NCI-H1436 treated with DMSO at 0.1 percent for 48 hours (cell line): ENCODE results near the gene ACTL6A.
A peak's percentile ranks its signal among the peaks of the same experiment; 100 is the strongest.

Experiments used
- DNase-seq: peaks from one replicate; lab custom pipeline; 2025; lab: John Stamatoyannopoulos, UW

Gene ACTL6A

DNA sequence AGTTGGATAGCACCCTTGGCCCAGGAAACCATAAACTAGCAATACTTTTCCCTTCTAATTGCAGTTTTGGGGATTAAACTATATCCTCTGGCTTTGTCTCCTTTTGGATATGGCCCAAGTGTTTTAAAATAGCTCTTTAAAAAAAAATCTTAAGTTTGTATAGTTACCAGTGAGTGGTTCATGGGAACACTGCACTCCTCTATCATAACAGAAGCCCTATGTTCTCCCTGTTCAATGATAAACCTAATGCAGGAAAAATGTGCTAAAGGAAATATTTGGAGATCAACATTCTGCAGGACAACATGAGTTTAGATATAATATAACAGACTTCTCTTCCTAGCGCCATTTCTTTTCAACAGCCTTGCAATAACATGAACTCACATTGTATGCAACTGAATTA, 28.6 kb downstream of the ACTL6A start:
- DNase-seq = no peak

DNA sequence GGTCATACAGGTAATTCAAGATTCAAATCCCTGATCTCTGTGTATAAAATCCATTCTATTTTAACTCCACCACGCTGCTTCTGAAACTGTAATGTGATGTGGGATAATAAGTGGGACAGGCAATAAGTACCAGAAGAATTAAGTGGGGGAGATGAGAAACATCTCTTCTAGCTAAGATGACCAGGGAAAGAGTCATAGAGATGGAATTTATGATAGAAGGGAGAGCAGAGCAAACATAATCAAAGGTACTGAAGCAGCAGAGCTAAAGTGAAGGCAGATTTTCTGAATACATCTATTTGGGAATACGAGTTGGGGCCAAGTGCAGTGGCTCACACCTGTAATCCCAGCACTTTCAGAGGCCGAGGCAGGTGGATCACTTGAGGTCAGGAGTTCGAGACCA, 36.8 kb downstream of the ACTL6A start:
- no peak for DNase-seq

DNA sequence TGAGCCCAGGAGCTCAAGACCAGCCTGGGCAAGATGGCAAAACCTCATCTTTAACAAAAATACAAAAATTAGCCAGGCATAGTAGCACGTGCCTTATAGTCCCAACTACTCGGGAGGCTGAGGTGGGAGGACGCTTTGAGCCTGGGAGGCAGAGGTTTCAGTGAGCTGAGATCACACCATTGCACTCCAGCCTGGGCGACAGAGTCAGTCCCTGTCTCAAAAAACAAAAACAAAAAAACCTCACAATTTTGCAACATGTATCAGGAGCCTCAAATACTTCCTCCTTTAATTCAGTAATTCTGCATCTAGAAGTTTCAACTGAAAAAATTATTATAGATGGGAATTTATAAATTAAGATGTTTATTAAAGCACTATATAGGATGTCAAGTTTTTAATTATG, 40.6 kb downstream of the ACTL6A start:
- no peak for DNase-seq

DNA sequence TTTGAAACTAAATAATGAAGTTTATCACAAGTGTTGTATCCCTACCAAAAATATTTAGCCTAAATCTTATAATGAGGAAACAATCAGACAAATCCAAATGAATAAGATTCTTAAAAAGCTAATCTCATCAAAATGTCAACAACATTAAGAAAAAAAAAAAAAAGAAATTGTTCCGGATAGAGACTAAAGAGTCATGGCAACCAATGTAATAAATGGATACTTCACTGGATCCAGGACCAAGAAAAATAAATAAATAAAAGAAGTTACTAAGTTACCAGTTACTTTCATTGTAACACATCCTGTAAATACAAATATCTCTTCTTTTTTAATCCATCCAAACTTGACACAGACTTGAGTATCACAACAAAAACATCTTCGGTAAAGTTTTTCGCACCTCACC, 41.1 kb downstream of the ACTL6A start:
- DNase-seq = no peak

DNA sequence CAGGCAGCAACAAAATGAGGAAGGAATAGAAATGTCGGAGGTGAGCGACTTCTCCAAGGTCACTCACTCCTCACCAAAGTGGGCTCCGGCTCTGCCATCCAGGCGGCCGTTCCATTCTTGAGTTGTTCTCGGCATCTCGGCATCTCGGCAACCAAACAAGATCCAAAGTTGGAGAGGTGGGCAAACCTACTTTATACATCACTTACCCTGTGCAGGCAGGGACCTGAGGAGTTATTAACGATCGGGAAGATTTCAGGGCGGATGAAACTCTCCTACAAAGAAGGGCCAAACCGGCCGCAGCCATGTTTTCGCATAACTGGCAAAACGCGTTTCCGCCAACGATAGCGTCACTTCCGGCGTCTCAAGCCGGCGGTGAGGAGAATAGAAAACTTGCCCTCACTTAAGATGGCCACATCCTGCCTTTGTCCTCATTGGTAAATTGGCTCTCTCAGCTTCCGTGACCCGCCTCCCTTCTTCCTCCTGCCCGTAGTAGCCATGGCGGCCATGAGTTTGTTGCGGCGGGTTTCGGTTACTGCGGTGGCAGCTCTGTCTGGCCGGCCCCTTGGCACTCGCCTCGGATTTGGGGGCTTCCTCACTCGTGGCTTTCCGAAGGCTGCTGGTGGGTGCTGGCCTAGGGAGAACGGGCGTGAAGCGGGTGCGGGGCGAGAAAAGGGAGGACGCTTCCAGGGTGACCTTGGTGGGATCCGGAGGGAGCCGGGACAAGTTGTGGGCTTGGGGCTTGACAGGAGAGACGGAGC, 41.8 kb downstream of the ACTL6A start, which contains the start of the genes MRPL47 and NDUFB5:
Gene MRPL47, minus strand, starts transcription at position 318 of the 758 bp plus-strand sequence. Its CDS starts 14 bp downstream, at position 304.
Gene NDUFB5, plus strand, starts transcription at position 474 of the 758 bp plus-strand sequence. Its CDS starts 22 bp downstream, at position 496.
- DNase-seq = peak; percentile 93

DNA sequence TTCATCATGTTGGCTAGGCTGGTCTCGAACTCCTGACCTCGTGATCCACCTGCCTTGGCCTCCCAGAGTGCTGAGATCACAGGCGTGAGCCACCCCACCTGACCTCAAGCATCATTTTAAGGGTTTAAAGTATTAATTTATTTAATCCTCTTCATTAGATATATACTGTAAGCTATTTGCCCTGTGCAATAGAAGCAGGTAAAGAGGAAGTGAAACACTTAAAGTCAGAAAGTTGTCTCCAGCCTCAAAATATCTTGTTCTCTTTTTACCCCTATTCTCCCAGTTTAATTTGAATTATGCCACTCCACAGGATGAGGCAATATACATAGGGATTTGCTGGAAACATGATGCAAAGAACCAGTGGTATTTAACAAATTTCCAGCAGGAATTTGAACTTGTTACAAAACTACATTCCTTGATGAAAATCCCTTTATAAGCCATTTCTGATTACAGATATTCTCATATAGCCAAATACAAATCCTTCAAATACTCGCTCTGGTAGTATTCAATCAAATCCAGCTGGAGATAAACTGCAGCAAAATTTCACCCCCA, 43.9 kb downstream of the ACTL6A start:
- no peak for DNase-seq

DNA sequence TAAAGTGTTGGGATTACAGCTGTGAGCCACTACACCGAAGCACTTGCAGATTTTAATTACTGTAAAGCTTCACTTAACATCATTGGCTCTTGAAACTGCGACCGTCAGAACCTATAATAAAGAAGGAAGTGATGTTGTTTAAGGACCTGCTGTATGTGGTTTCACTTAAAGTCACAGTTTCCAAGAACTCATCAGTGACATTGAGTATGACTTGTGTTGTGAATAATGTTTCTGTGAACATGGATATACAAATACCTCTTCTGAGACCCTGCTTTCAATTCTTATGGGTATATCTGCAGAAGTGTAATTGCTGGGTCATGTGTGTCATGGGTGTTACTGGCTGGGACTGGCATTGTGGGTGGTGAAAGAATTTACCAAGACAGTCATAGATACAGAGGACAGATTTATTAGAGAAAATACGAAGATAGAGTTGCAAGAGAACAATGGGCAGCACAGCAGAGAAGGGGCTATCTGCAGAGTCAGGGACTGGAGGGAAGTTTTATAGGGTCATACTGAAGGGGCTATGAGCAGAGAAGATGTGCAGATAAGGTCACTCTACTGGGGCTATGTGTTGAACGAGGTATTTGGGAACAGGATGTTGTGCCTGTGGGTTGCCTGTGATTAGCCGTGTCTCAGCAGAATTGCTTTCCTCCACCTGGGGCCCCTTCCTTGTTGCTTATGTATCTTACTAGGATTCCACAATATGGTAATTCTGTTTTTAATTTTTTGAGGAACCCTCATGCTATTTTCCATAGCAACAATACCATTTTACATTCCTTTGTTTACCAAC, 46.4 kb downstream of the ACTL6A start:
- no peak for DNase-seq

DNA sequence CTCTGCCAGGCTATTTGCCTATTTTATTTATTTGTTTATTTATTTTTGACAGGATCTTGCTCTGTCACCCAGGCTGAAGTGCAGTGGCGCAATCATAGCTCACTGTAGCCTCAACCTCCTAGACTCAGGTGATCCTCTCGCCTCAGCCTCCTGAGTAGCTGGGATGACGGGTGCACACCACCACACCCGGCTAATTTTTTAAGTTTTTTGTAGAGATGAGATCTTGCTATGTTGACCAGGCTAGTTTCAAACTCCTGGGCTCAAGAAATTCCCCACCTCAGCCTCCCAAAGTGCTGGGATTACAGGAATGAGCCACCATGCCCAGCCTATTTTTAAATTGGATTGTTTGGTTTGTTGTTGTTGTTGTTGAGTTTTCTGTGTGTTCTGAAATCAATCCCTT, 47.3 kb downstream of the ACTL6A start:
- no peak for DNase-seq

DNA sequence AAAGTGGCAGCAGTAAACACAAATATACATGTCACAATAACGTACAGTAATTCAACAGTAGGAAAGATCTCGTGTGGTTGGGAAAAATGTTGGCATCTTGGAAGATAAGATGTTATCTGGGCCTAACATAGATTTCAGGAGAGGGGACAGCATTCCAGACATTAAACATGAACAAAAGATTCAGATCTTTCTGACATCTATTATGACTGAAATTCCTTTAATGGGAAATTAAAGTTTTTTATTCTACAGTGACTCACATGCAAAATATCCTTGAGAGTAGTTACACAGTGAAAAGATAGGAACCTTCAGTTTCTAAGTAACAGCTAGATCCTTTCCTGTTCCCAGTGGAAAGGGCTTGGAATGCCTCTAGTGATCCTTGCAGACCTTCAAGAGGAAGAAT, 51.1 kb downstream of the ACTL6A start:
- DNase-seq = no peak

DNA sequence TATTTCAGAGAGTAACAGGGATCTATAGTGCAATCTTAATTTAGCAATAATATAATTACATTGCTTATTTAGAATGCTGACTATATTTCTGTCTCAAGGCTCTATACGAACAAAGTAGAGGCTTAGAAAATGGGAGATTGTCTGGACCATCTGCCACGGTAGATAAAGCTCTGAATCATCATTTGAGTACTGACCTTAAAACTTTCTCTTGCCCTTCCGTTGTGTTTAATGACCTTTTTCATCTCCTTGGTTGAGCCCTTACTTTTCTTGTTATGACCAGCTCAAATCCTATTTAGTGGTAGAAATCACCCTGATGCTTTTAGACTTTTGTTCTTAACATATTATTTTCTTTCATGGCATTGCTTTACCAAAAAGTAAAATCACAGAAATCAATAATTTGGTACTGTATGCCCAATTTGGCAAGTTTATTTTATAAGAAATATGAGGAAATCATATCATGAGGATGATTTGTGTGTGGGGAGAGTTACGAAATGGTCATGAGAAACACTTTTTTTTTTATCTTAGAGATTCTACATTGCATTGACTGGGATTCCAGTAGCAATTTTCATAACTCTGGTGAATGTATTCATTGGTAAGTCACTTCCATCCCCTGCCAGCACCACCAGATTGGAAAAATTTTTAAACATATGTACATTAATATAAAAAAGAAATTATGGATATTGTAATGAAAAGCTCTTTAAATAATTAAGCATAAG, 52.9 kb downstream of the ACTL6A start:
- DNase-seq = no peak

DNA sequence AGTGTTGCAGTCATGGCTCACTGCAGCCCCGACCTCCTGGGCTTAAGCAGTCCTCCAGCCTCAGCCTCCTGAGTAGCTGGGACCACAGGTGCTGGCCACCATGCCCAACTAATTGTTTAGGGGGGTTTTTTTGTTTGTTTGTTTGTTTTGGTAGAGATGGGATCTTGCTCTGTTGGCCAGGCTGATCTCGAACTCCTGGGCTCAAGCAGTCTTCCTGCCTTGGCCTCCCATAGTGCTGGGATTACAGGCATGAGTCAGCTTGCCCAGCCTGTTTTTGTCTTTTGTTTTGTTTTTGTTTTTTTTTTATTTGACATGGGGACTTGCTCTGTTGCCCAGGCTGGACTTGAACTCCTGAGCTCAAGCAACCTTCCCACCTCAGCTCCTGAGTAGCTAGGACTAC, 59.3 kb downstream of the ACTL6A start:
- no peak for DNase-seq

DNA sequence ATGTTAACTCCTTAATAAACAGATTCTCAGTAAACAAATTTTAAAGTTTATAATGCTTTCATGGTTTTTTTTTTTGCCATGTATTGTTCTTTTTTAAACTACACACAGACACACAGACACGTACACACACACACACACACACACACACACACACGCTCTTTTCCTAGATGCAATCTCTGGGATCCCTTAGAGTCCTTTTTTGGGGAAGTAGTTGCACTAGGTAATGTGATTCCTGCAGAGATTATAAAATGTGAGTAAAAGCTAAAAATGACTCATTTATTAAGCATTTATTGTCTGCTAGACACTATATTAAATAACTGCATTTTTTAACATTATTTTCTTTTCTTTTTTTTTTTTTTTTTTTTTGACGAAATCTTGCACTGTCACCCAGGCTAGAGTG, 61.7 kb downstream of the ACTL6A start:
- no peak for DNase-seq

DNA sequence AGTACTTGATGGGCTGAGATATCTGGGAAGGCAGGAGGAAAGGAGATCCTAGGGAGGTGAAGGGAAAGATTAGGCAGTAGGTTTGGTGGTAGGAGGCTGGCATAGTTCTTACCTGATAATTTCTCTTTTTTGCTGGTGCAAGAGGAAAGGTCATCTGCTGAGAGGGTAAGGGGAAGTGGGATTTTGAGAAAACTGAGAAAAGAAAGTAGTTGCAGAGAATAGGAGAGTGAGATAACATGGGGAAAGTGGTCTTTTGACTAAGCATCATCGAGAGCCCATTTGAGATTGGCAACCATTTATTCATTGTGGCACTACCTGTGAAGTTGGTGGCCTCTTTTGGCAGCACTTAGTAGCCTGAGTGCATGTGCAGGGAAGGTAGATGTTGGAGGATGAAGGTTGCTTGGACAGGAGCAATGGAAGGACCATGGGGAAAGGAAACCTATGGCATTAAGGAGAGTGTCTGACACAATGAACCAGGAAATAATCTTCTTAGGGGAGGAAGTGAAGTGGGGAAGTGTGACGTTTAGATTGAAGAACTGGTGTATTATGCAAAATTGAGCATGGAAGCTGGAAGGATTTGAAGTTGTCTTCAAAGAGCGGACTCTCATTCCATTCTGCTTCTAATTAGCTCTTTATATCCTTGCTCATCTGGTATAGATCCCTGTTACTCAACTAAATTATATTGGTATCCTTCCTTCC, 68.2 kb downstream of the ACTL6A start:
- DNase-seq = no peak
